Measurements from ENCODE around the gene RASSF1. TPM values are rescaled to one million over a fixed set of nuclear protein-coding genes. Genes with fewer than 3 reads are reported as not detected.

RASSF1 gene
- total and polyA plus RNA-seq, 10 of the 15 experiments (the other 5 are each of a cell fraction or from before 2014, with no cell fraction given): 4.4 to 59.6 (median 37.2) TPM

DNA sequence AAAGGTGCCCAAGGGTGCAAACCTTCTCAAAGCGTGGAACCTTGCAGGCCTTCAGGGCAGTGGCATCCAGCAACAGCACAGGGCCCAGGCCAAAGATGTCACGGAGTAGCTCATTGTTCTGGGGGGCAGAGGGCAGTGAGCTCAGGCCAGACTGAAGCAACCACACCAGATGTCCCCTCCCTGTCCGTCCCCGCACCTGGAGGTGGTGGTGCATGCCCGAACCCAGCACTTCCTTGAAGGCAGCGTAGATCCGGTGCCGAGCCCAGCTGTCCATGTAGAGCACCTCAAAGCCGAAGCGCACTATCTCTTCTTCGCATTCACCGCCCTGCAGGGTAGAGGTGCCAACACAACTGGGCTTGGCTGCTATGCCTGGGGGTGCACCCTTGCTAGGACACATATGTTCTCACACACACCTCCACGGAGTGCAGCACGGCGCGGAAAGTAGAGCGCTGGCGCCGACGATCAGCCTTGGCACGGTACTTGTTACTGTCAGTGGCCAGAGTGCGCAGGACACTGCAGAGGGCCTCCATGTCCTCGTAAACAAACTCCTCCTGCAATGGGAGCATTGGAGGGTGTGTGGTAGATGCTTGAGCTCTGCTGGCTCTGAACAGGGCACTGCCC, 52.1 kb downstream of the RASSF1 start (continued):
- no peak for TF ChIP-seq DPF2 (IDR thresholded peaks at IDR 0.05)
- TF ChIP-seq MEF2B (IDR thresholded peaks at IDR 0.05; ENCODE audit: partially characterized antibody, poor library complexity, severe bottlenecking): no peak
- no peak for TF ChIP-seq LARP7 (IDR thresholded peaks at IDR 0.05)
- TF ChIP-seq, protein P1, sequence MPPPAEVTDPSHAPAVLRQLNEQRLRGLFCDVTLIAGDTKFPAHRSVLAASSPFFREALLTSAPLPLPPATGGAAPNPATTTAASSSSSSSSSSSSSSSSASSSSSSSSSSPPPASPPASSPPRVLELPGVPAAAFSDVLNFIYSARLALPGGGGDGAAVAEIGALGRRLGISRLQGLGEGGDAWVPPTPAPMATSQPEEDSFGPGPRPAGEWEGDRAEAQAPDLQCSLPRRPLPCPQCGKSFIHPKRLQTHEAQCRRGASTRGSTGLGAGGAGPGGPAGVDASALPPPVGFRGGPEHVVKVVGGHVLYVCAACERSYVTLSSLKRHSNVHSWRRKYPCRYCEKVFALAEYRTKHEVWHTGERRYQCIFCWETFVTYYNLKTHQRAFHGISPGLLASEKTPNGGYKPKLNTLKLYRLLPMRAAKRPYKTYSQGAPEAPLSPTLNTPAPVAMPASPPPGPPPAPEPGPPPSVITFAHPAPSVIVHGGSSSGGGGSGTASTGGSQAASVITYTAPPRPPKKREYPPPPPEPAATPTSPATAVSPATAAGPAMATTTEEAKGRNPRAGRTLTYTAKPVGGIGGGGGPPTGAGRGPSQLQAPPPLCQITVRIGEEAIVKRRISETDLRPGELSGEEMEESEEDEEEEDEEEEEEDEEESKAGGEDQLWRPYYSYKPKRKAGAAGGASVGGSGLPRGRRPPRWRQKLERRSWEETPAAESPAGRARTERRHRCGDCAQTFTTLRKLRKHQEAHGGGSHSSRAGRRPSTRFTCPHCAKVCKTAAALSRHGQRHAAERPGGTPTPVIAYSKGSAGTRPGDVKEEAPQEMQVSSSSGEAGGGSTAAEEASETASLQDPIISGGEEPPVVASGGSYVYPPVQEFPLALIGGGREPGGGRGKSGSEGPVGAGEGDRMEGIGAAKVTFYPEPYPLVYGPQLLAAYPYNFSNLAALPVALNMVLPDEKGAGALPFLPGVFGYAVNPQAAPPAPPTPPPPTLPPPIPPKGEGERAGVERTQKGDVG (CRISPR knock-in tag; IDR thresholded peaks at IDR 0.05): no peak
- TF ChIP-seq, protein P2, sequence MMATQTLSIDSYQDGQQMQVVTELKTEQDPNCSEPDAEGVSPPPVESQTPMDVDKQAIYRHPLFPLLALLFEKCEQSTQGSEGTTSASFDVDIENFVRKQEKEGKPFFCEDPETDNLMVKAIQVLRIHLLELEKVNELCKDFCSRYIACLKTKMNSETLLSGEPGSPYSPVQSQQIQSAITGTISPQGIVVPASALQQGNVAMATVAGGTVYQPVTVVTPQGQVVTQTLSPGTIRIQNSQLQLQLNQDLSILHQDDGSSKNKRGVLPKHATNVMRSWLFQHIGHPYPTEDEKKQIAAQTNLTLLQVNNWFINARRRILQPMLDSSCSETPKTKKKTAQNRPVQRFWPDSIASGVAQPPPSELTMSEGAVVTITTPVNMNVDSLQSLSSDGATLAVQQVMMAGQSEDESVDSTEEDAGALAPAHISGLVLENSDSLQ (IDR thresholded peaks at IDR 0.05): no peak
- no peak for TF ChIP-seq IRF4 (IDR thresholded peaks at IDR 0.05; ENCODE audit: low read depth, low read length)
- TF ChIP-seq, protein P3, sequence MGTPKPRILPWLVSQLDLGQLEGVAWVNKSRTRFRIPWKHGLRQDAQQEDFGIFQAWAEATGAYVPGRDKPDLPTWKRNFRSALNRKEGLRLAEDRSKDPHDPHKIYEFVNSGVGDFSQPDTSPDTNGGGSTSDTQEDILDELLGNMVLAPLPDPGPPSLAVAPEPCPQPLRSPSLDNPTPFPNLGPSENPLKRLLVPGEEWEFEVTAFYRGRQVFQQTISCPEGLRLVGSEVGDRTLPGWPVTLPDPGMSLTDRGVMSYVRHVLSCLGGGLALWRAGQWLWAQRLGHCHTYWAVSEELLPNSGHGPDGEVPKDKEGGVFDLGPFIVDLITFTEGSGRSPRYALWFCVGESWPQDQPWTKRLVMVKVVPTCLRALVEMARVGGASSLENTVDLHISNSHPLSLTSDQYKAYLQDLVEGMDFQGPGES (IDR thresholded peaks at IDR 0.05): no peak
- TF ChIP-seq KDM1A (IDR thresholded peaks at IDR 0.05; ENCODE audit: borderline replicate concordance): no peak
- no peak for TF ChIP-seq EZH2 (IDR thresholded peaks at IDR 0.05; ENCODE audit: borderline replicate concordance, control insufficient read depth, low read depth, low read length)

Measured in GM12878 (cell line).